22Rv1 (cell line): Measurements from ENCODE around the gene PLPPR5.

Experiments
- H3K27ac ChIP-seq: fragments of 450-650 bp; 2 replicates; pipeline ENCODE4 v1.5.1; 2017
- ZFX ChIP-seq: fragments of 450-650 bp; IDR thresholded peaks from 2 replicates; pipeline ENCODE4 v1.6.1; 2017; ENCODE audit warnings: antibody characterized with exemption, borderline replicate concordance
- TF ChIP-seq, protein P1 (sequence below): fragments of 450-650 bp; IDR thresholded peaks from 2 replicates; pipeline ENCODE4 v1.5.1; 2017; ENCODE audit warnings: mild to moderate bottlenecking

The PLPPR5 gene

DNA sequence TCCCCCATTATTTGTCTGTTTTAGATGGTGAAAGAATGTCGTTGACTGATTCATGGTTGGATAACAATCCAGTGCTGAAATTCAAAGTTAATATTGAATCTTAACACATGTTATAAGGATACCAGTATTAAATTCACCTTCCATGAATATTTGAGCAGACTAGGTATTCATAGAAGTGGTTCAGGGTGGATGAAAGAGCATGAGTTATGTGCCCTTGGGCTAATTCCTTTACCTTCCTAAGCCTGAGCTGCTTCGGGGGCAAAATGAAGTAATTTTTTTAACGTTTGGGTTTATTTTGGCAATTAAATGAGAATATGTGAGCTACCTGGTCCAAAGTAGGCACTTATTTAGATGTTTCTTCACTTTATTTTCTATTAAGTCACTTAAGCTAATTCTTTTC is 2.7 kb upstream of the PLPPR5 start:
- TF ChIP-seq, protein P1, sequence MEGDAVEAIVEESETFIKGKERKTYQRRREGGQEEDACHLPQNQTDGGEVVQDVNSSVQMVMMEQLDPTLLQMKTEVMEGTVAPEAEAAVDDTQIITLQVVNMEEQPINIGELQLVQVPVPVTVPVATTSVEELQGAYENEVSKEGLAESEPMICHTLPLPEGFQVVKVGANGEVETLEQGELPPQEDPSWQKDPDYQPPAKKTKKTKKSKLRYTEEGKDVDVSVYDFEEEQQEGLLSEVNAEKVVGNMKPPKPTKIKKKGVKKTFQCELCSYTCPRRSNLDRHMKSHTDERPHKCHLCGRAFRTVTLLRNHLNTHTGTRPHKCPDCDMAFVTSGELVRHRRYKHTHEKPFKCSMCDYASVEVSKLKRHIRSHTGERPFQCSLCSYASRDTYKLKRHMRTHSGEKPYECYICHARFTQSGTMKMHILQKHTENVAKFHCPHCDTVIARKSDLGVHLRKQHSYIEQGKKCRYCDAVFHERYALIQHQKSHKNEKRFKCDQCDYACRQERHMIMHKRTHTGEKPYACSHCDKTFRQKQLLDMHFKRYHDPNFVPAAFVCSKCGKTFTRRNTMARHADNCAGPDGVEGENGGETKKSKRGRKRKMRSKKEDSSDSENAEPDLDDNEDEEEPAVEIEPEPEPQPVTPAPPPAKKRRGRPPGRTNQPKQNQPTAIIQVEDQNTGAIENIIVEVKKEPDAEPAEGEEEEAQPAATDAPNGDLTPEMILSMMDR, result no peak
- TF ChIP-seq ZFX, result no peak

DNA sequence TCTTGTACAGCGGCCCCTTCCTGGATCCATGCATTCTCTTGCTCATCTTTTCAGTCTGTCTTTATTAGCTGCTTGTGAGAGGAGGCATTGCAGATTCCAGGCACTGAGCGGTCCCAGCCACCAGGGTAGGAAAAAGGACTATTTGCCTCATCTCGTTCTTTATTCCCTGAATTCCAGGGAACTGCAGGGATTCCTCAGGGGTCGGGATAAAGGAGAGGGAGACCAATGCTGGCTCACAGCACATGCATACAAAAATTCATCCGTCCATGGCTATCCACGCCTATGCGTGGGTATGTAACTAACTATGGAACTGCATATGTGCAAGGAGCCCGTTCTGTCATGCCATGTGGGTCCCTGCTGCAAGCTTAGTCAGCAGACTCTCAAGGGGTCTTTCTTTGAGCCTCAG is 879 bp upstream of the PLPPR5 start:
- no peak overlapping the region for H3K27ac ChIP-seq
- TF ChIP-seq, protein P1, result no peak
- TF ChIP-seq ZFX, result no peak

More for the DNA sequence above, 2.7 kb upstream of the PLPPR5 start:
- no peak overlapping the region for H3K27ac ChIP-seq

DNA sequence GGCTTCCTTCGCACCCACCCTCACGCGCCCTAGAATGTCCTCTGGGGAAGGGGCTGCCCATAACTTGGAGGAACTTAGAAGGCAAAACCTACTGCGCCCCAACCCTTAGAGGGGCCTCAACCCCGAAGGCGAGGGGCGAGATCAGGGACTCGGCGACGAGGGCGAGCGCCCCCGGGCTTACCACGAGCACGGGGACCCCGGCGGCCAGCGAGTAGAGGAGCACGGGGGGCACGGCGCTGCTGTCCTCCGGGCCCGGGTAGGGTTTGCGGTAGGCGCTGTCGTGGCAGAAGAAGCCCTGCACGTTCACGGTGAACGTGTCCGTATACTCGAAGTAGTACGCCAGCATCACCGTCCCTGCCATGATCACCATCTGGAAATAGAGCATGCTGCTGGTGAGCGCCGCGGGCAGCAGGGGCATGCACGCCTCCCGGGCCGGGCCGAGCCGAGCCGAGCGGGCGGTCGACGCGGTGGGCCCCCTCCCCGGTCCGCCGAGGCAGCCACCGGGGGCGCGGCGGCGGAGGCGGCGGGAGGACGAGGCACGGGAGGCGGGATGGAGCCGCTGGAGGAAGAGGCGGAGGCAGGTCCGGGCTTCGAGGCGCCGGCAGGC is 304 bp downstream of the PLPPR5 start:
- no peak overlapping the region for H3K27ac ChIP-seq
- TF ChIP-seq, protein P1, result no peak
- TF ChIP-seq ZFX, result no peak

DNA sequence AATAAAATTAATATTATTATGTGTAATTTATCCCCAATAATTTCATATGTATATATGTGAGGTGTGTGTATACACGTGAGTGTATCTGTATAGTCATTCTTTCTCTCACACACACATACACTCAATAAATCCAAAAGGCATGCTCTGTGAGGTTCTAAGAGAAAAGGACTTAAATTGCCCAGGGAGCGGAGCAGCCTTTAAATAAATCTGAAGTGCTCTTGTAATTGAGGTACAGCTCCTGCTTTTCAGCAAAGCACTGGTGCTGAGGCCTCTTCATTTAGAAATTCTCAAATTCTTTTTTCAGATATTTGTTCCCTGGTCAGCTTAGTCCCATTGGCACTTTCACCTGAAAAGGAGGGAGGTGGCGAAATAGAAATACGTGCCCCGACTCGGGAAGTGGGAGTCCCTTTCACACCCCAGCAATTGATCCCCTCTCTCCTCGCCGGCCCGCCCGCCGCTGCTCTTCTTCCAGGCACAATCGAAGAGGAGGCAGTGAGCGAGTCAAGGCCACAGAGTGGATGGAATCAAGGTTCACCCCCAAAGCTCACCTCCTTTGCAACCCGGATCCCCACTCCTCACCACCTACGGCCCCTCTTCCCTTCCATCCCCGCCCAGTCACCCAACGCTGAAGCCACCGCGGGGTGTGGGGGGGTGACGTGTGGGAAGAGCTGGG is 944 bp downstream of the PLPPR5 start:
- TF ChIP-seq, protein P1, result no peak
- no peak for TF ChIP-seq ZFX
- no peak overlapping the region for H3K27ac ChIP-seq

DNA sequence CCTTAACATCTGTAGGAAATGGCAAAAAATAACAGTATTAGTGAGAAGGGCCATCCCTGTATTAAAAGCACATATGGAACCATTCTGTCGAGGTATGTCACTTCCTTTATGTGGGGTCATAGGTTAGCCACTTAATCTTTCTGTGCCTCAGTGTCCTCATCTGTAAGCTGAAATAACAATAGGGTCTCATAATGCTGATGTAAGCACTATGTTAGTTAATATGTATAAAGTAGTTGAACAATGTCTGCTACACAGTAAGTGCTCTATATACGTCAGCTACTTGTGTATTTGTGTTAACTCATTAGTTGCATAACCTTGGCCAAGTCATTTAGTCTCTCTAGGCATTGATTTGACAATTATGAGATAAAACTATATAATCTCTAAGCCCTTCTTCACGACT is 11.8 kb downstream of the PLPPR5 start:
- TF ChIP-seq ZFX, result no peak
- TF ChIP-seq, protein P1, result no peak
- no peak overlapping the region for H3K27ac ChIP-seq

DNA sequence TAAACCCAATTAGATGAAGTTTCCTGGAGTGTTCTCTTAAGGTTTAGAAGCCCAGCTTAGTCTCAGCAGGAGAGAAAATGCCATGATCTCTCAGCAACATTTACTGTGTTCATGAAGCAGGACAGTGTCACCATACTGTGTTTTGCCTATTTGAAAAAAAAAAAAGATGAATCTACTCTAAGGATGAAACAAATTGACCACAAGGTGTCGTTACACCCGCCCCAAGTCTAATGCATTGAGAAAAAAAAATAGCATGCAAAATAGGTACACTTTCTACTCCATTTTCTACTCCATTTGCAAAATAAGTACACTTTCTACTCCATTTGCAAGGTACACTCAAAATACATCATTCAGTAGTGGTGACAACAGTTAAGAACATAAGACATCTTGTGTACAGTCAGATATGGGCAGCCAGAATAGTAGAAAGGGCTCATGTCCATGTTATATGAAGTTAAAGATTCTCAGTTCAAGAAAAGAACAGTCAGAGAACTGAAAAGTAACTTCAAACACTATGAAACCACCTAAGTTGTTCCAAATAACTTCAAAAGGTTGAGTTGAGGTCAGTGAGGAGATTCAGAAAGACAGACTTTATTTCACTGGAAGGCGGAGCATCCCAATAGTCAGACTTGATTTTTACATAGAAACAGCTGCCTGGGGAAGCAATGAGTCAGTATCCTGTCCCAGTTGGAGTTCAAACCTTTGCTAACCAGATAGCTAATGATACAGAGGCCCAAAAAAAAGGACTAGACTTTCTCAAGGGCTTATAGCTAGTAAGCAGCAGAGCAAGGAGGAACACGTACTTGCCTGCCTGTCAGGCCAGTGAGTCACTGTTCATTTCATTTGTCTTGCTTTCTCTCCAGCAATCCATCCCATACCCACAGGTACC is 13.3 kb downstream of the PLPPR5 start:
- TF ChIP-seq, protein P1, result peak; percentile 66
- no peak for TF ChIP-seq ZFX
- no peak overlapping the region for H3K27ac ChIP-seq

DNA sequence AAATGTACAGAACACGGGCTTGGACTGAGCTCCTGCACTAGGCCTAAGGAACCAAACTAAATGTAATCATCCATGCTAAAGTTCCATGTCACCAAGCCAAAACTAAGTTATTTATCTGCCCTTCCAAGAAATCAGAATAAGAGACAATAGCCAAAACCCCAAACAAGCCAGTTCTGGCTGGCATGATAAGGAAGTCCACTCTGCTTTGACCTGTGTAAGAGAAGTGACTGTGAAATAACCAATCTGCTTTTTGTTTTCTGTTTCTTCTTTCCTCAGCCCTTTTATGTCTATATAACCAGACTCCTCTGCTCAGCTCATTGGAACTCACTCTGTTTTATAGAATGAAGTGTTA is 15.1 kb downstream of the PLPPR5 start:
- H3K27ac ChIP-seq, result no peak overlapping the region
- no peak for TF ChIP-seq ZFX
- TF ChIP-seq, protein P1, result no peak
